Frontal cortex (tissue), 1 donor: ENCODE data around the gene JUP. TPM values are rescaled to one million over a fixed set of nuclear protein-coding genes. Genes with fewer than 3 reads are reported as not detected.

Source experiments
- small RNA-seq: library from RNA; depleted of rRNA; stranded (forward); fragments of <200 nt; gene quantifications from one replicate; pipeline ENCODE3, GENCODE V24; 2014
- total RNA-seq: library from RNA; depleted of rRNA; stranded (reverse); fragments of >200 nt; gene quantifications from one replicate; pipeline ENCODE4 v1.2.3, GENCODE V29; 2014

Gene JUP
- total RNA-seq, 1 donor from 2014 or later, result 33.8 TPM

Small RNA genes lying within 50 kb of the gene (small RNA-seq; reads per million reads assigned to genes)
- gene RN7SL399P (not detected), gene RNA5SP442 (not detected)

Other genes with a start within 250 kb of the JUP start
- gene KRT9, start 214.7 kb downstream of the JUP start, total RNA-seq, result not detected
- gene KRT14, start 199.8 kb downstream of the JUP start, total RNA-seq, result not detected
- not detected for gene KRT16, start 173.9 kb downstream of the JUP start, total RNA-seq
- under 0.01 TPM for gene KRT17, start 162.1 kb downstream of the JUP start, total RNA-seq
- 70.1 TPM for gene EIF1, start 97.8 kb downstream of the JUP start, total RNA-seq
- gene GAST, start 74.4 kb downstream of the JUP start, total RNA-seq, result not detected
- gene HAP1, start 52.1 kb downstream of the JUP start, total RNA-seq, result under 0.01 TPM
- 10.2 TPM for gene P3H4, start 25.2 kb upstream of the JUP start, total RNA-seq
- 9.0 TPM for gene FKBP10, start 26.3 kb upstream of the JUP start, total RNA-seq
- 131 TPM for gene NT5C3B, start 49.5 kb upstream of the JUP start, total RNA-seq
- under 0.01 TPM for gene KLHL10, start 51.1 kb upstream of the JUP start, total RNA-seq
- 70.1 TPM for gene KLHL11, start 78.7 kb upstream of the JUP start, total RNA-seq
- 140 TPM for gene ACLY, start 132.2 kb upstream of the JUP start, total RNA-seq
- 3.3 TPM for gene ODAD4, start 143.9 kb upstream of the JUP start, total RNA-seq
- 50.5 TPM for gene CNP, start 180.1 kb upstream of the JUP start, total RNA-seq
- gene DNAJC7, start 230.7 kb upstream of the JUP start, total RNA-seq, result 91.3 TPM
- 31.4 TPM for gene NKIRAS2, start 233.4 kb upstream of the JUP start, total RNA-seq